ENCODE results near the gene CTNNA2.
A peak's percentile ranks its signal among the peaks of the same experiment; 100 is the strongest.

DNA sequence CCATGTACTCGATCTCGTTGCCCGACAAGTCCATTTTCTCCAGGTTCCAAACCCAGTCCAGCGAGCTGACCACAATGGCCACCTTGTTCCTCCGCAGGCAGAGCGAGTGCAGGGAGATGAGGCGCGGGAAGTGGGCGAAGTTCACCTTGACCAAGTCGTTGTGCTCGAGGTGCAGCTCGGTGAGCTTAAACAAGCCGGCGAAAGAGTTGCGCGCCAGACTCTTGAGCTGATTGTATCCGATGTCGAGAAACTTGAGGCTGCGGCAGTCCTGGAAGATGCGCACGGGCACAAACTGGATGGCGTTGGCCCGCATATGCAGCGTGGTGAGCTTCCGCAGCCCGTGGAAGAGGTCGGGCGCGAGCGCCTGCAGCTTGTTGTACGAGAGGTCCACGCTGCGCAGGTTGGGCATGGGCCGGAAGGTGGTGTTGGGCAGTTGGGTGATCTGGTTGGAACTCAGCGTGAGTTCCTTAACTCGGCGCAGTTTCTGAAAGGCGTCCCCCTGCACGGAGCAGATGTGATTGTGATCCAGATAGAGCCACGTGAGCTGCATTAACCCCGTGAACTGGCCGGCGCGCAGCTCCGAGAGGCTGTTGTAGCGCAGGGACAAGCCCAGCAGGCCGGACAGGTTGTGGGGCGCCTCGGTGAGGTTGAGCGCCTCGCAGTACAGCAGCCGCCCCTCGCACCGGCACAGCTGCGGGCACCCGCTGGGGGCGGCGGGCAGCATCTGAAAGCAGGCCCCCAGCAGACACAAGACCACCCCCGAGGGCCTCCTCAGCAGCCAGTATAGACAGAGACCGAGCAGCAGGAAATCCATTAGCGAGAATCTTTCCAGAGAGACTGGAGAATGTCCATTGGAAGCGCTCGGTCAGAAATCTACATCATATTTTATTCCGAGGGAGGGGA, 790.4 kb downstream of the CTNNA2 start:
- TF ChIP-seq GATA3 (IDR thresholded peaks at IDR 0.05; ENCODE audit: low read depth, low read length) (no peak), GATA2 (IDR thresholded peaks at IDR 0.05; ENCODE audit: low read depth, low read length) (peak; percentile 36; the same call in 1 of the 2 replicates)

All from SH-SY5Y (cell line).